ENCODE results near the gene SEL1L3.

GRCh38 chr4:25816591-25817058 is 46.2 kb downstream of the SEL1L3 start:
- TF ChIP-seq POLR2AphosphoS5 (IDR thresholded peaks at IDR 0.05), result no peak
- TF ChIP-seq, protein P1, sequence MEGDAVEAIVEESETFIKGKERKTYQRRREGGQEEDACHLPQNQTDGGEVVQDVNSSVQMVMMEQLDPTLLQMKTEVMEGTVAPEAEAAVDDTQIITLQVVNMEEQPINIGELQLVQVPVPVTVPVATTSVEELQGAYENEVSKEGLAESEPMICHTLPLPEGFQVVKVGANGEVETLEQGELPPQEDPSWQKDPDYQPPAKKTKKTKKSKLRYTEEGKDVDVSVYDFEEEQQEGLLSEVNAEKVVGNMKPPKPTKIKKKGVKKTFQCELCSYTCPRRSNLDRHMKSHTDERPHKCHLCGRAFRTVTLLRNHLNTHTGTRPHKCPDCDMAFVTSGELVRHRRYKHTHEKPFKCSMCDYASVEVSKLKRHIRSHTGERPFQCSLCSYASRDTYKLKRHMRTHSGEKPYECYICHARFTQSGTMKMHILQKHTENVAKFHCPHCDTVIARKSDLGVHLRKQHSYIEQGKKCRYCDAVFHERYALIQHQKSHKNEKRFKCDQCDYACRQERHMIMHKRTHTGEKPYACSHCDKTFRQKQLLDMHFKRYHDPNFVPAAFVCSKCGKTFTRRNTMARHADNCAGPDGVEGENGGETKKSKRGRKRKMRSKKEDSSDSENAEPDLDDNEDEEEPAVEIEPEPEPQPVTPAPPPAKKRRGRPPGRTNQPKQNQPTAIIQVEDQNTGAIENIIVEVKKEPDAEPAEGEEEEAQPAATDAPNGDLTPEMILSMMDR (IDR thresholded peaks at IDR 0.05), result no peak
- TF ChIP-seq POLR2A (IDR thresholded peaks at IDR 0.05), result no peak
- TF ChIP-seq EP300 (IDR thresholded peaks at IDR 0.05), result no peak

Measured in sigmoid colon (tissue), 4 donors.